PC-3 (cell line): ENCODE measurements around the gene AKAP6.

Experiments used
- EZH2 ChIP-seq: fragments of 300-600 bp; sonication (generic); IDR thresholded peaks from one replicate; pipeline ENCODE4 v1.6.1; 2017; ENCODE audit warnings: antibody characterized with exemption, mild to moderate bottlenecking, low read length; ENCODE audit not compliant: unreplicated experiment
- TF ChIP-seq, protein P1 (sequence below): fragments of 300-600 bp; sonication (generic); conservative IDR thresholded peaks from 2 replicates; pipeline ENCODE4 v1.5.1; 2017; ENCODE audit warnings: antibody characterized with exemption, low read depth, mild to moderate bottlenecking, low read length

DNA sequence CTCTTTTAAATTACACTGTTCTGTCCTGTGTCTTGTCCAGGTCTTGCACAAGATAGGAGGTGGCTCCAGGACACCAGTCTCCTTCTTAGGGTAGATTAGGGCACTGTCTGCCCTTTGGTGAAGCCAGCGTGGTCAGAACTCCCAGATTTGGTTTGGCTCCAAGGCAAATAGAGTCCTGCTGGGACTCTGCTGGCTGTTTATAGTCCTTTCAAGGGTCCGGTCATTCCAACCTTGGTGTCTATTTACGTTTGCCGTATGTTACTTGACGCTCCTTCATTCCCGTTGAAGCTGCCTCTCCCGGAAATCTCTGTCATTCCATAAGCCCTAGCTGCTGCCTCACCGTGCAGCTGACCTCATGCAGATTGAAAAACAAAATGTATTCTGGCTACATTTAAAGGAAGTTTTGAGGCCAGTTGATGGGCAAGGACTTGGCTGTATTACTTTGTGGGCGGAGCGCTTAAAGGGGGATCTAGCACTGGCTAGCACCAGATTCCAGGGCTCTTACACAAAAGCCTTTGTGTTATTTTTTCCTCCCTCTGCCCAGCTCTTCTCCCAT, 180.6 kb downstream of the AKAP6 start:
- TF ChIP-seq, protein P1, sequence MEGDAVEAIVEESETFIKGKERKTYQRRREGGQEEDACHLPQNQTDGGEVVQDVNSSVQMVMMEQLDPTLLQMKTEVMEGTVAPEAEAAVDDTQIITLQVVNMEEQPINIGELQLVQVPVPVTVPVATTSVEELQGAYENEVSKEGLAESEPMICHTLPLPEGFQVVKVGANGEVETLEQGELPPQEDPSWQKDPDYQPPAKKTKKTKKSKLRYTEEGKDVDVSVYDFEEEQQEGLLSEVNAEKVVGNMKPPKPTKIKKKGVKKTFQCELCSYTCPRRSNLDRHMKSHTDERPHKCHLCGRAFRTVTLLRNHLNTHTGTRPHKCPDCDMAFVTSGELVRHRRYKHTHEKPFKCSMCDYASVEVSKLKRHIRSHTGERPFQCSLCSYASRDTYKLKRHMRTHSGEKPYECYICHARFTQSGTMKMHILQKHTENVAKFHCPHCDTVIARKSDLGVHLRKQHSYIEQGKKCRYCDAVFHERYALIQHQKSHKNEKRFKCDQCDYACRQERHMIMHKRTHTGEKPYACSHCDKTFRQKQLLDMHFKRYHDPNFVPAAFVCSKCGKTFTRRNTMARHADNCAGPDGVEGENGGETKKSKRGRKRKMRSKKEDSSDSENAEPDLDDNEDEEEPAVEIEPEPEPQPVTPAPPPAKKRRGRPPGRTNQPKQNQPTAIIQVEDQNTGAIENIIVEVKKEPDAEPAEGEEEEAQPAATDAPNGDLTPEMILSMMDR = no peak
- TF ChIP-seq EZH2 = no peak
